HCT116 (cell line): ENCODE measurements around the gene SUSD3. TPM values are rescaled to one million over a fixed set of nuclear protein-coding genes. Genes with fewer than 3 reads are reported as not detected.
A peak's percentile ranks its signal among the peaks of the same experiment; 100 is the strongest.

Experiments
- ATAC-seq: fragments of 200-7000 bp; cut with Tn5 transposase; 2 replicates; pipeline ENCODE4 v1.9.1; 2020; ENCODE audit warnings: mild to moderate bottlenecking, moderate library complexity
- BruUV-seq: library from RNA; stranded (reverse); fragments of 400-500 nt; replicated peaks from 2 replicates; lab custom pipeline; 2021; lab: Mats Ljungman, UMichigan
- CTCF ChIA-PET: fragments of 300-600 bp; sonication (Branson Sonifier 250); formaldehyde crosslinking; loops from one replicate; lab custom pipeline; 2021; ENCODE audit warnings: antibody characterized with exemption; lab: Charles Lee
- POLR2A ChIA-PET: fragments of 300-600, 350-600 bp; sonication (Branson Sonifier 250); formaldehyde crosslinking; loops from one replicate; lab custom pipeline; 2021; ENCODE audit warnings: antibody characterized with exemption; lab: Charles Lee
- RAD21 ChIA-PET, 2 experiments: fragments of 300-600 bp; sonication (Branson Sonifier 250); formaldehyde crosslinking; loops; one replicate each; lab custom pipeline; 2023; ENCODE audit warnings: low total read pairs in 2 of 2; ENCODE audit not compliant: uncharacterized antibody in 2 of 2, unreplicated experiment in 2 of 2, low non-redundant PET in 1 of 2; lab: Charles Lee
- DNase-seq: peaks from one replicate; pipeline ENCODE4 v3.0.0-alpha.2; 2010; ENCODE audit warnings: low read depth, low spot score
- H2AFZ ChIP-seq: fragments of 200-600 bp; shearing (Covaris generic), sonication (generic); 2 replicates; pipeline ENCODE4 v1.6.1; 2017; ENCODE audit warnings: low read depth, mixed run types, mixed read lengths, antibody characterized with exemption, low read length; ENCODE audit not compliant: poor library complexity, severe bottlenecking
- H3K27ac ChIP-seq: 2 replicates; pipeline ENCODE4 v1.5.1; 2012; ENCODE audit warnings: low read depth, low read length
- H3K27me3 ChIP-seq: fragments of 200-600 bp; sonication (generic); 2 replicates; pipeline ENCODE4 v1.6.1; 2016; ENCODE audit warnings: mixed run types, low read length, mixed read lengths; ENCODE audit not compliant: insufficient read depth
- H3K36me3 ChIP-seq, 2 experiments: fragments of 200-500 bp in 1 of 2; fragments of 200-600 bp in 1 of 2; sonication (Bioruptor generic) in 1 of 2; sonication (generic) in 1 of 2; 2 replicates each; pipeline versions ENCODE4 v1.5.1 to v1.6.1; 2014 to 2016; ENCODE audit warnings: low read length in 2 of 2, inconsistent platforms in 1 of 2, mixed read lengths in 1 of 2, mixed run types in 1 of 2; ENCODE audit not compliant: insufficient read depth in 2 of 2, control insufficient read depth in 1 of 2
- H3K4me1 ChIP-seq, 2 experiments: fragments of 200-600 bp in 1 of 2; sonication (generic) in 1 of 2; 2 replicates each; pipeline versions ENCODE4 v1.5.1 to v1.6.1; 2012 to 2017; ENCODE audit warnings: low read length in 2 of 2, inconsistent platforms in 1 of 2, mild to moderate bottlenecking in 1 of 2, mixed read lengths in 1 of 2, mixed run types in 1 of 2, moderate library complexity in 1 of 2; ENCODE audit not compliant: insufficient read depth in 2 of 2, control insufficient read depth in 1 of 2
- H3K4me2 ChIP-seq: fragments of 200-600 bp; sonication (generic); 2 replicates; pipeline ENCODE4 v1.6.1; 2017; ENCODE audit warnings: mixed run types, low read length, mixed read lengths
- H3K4me3 ChIP-seq, 2 experiments: fragments of 200-600 bp in 1 of 2; sonication (generic) in 1 of 2; replicated peaks in 1 of 2; 2 replicates each; pipeline ENCODE4 v1.5.1; 2011 to 2016; ENCODE audit warnings: low read length in 2 of 2, control low read depth in 1 of 2, low read depth in 1 of 2, mild to moderate bottlenecking in 1 of 2, mixed read lengths in 1 of 2, mixed run types in 1 of 2
- H3K79me2 ChIP-seq: fragments of 200-600 bp; sonication (generic); 2 replicates; pipeline ENCODE4 v1.6.1; 2017; ENCODE audit warnings: mild to moderate bottlenecking, mixed run types, low read length, moderate library complexity, mixed read lengths; ENCODE audit not compliant: insufficient read depth
- H3K9ac ChIP-seq: fragments of 200-600 bp; sonication (generic); 2 replicates; pipeline ENCODE4 v1.6.1; 2016; ENCODE audit warnings: low read length, mixed read lengths
- H3K9me2 ChIP-seq: fragments of 200-600 bp; sonication (generic), shearing (Covaris generic); 2 replicates; pipeline ENCODE4 v1.6.1; 2017; ENCODE audit warnings: mixed run types, mild to moderate bottlenecking, moderate library complexity; ENCODE audit not compliant: insufficient read depth
- H3K9me3 ChIP-seq, 2 experiments: fragments of 200-500 bp in 1 of 2; fragments of 200-600 bp in 1 of 2; sonication (Bioruptor generic) in 1 of 2; sonication (generic) in 1 of 2; 2 replicates each; pipeline ENCODE4 v1.6.1; 2014 to 2017; ENCODE audit warnings: low read length in 2 of 2, mixed read lengths in 2 of 2, inconsistent platforms in 1 of 2, low read depth in 1 of 2, mild to moderate bottlenecking in 1 of 2, mixed run types in 1 of 2, moderate library complexity in 1 of 2; ENCODE audit not compliant: control insufficient read depth in 1 of 2, insufficient read depth in 1 of 2
- H4K20me1 ChIP-seq: fragments of 200-600 bp; sonication (generic), shearing (Covaris generic); 2 replicates; pipeline ENCODE4 v1.6.1; 2017; ENCODE audit warnings: mixed run types, mild to moderate bottlenecking, moderate library complexity; ENCODE audit not compliant: insufficient read depth
- CEBPB ChIP-seq: IDR thresholded peaks from 2 replicates; pipeline ENCODE4 v1.6.1; 2012; ENCODE audit warnings: low read depth
- CTCF ChIP-seq, 3 experiments: fragments of 200-600 bp in 1 of 3; sonication (generic) in 1 of 3; IDR thresholded peaks in 2 of 3; conservative IDR thresholded peaks in 1 of 3; 2 replicates each; pipeline ENCODE4 v1.5.1; 2012 to 2017; ENCODE audit warnings: low read depth in 2 of 3, low read length in 2 of 3, antibody characterized with exemption in 1 of 3, borderline replicate concordance in 1 of 3, control low read depth in 1 of 3, mild to moderate bottlenecking in 1 of 3, mixed read lengths in 1 of 3, mixed run types in 1 of 3, moderate library complexity in 1 of 3; ENCODE audit not compliant: insufficient read depth in 1 of 3
- EGR1 ChIP-seq: IDR thresholded peaks from 2 replicates; pipeline ENCODE4 v1.6.1; 2012; ENCODE audit warnings: low read depth
- EZH2 ChIP-seq: fragments of 200-600 bp; sonication (generic); IDR thresholded peaks from 2 replicates; pipeline ENCODE4 v1.6.1; 2017; ENCODE audit warnings: antibody characterized with exemption, mixed run types
- EZH2phosphoT487 ChIP-seq: fragments of 200-600 bp; IDR thresholded peaks from 2 replicates; pipeline ENCODE4 v1.6.1; 2018; ENCODE audit warnings: antibody characterized with exemption, borderline replicate concordance
- FOSL1 ChIP-seq: IDR thresholded peaks from 2 replicates; pipeline ENCODE4 v1.6.1; 2012; ENCODE audit warnings: low read depth
- JUND ChIP-seq: IDR thresholded peaks from 2 replicates; pipeline ENCODE4 v1.6.1; 2012
- POLR2AphosphoS5 ChIP-seq: IDR thresholded peaks from 2 replicates; pipeline ENCODE4 v1.6.1; 2011; ENCODE audit warnings: mild to moderate bottlenecking, low read depth, low read length, moderate library complexity
- SIN3A ChIP-seq: IDR thresholded peaks from 2 replicates; pipeline ENCODE4 v1.6.1; 2012; ENCODE audit warnings: low read depth
- SP1 ChIP-seq: IDR thresholded peaks from 2 replicates; pipeline ENCODE4 v1.6.1; 2012; ENCODE audit warnings: low read depth
- SRF ChIP-seq: IDR thresholded peaks from 2 replicates; pipeline ENCODE4 v1.6.1; 2012; ENCODE audit warnings: low read depth
- YY1 ChIP-seq: IDR thresholded peaks from 2 replicates; pipeline ENCODE4 v1.6.1; 2011; ENCODE audit warnings: low read length, low read depth, moderate library complexity, mild to moderate bottlenecking; ENCODE audit not compliant: insufficient replicate concordance; ENCODE audit errors: extremely low read depth
- ZBTB33 ChIP-seq: IDR thresholded peaks from 2 replicates; pipeline ENCODE4 v1.6.1; 2011; ENCODE audit warnings: mild to moderate bottlenecking, low read length, moderate library complexity; ENCODE audit not compliant: insufficient replicate concordance; ENCODE audit errors: extremely low read depth
- ZNF274 ChIP-seq: fragments of 200-500 bp; sonication (Bioruptor generic); IDR thresholded peaks from 2 replicates; pipeline ENCODE4 v1.6.1; 2014; ENCODE audit warnings: mild to moderate bottlenecking, low read depth, low read length, inconsistent platforms
- intact Hi-C: fragments of 100-400 bp; cut with micrococcal nuclease; formaldehyde crosslinking; loops from 2 replicates; pipeline ENCODE4 v1.10.0; 2022
- total RNA-seq: library from RNA; stranded (reverse); gene quantifications from one replicate; pipeline ENCODE4 v1.2.1, GENCODE V29; 2021; ENCODE audit not compliant: unreplicated experiment

Gene SUSD3
- total RNA-seq, 1 experiment from 2014 or later: 11.3 TPM

- no peaks in the 10 kb centered on the region for H3K27me3 ChIP-seq
- ChIA-PET POLR2A (no interaction called here), CTCF (no interaction called here), RAD21 (no interaction called here)
- peaks cover 0 to 13% of the 10 kb centered on the region in 2 experiments; a peak in 1 of 4 replicates for H3K9me3 ChIP-seq
- intact Hi-C loops: no loop called here
- no peaks in the 10 kb centered on the region for H3K9me2 ChIP-seq
- H2AFZ ChIP-seq: no peak overlapping the region
- H4K20me1 ChIP-seq: no peaks in the 10 kb centered on the region
- TF ChIP-seq YY1 (peak; percentile 22), EZH2 (no peak), ZNF274 (no peak), CEBPB (no peak), EZH2phosphoT487 (no peak), POLR2AphosphoS5 (no peak)
- BruUV-seq: no TSS peak
- H3K36me3 ChIP-seq: peaks cover 0 to 8% of the 10 kb centered on the region in 2 experiments; a peak in 2 of 4 replicates
- no peaks in the 10 kb centered on the region; a peak in 1 of 4 replicates for H3K4me1 ChIP-seq
- ATAC-seq (no peak), DNase-seq (no peak)
- H3K4me3 ChIP-seq: no peak overlapping the region
- no peak overlapping the region for H3K9ac ChIP-seq
- no peak overlapping the region for H3K4me2 ChIP-seq
- H3K27ac ChIP-seq: no peak overlapping the region
- H3K79me2 ChIP-seq: no peaks in the 10 kb centered on the region
Observed at GRCh38 chr9:93085676-93086075, 27.2 kb downstream of the SUSD3 start.

GRCh38 chr9:93086447-93087224, 28.1 kb downstream of the SUSD3 start:
- H3K27ac ChIP-seq: no peak overlapping the region
- ATAC-seq: no peak
- POLR2A ChIA-PET: no interaction called here
- no peak overlapping the region for H3K4me3 ChIP-seq
- no peak overlapping the region for H3K4me2 ChIP-seq
- H3K9me3 ChIP-seq: peaks cover 0 to 21% of the 10 kb centered on the region in 2 experiments; a peak in 2 of 4 replicates
- CTCF ChIA-PET: no interaction called here
- no peak overlapping the region for H3K9ac ChIP-seq
- no TSS peak for BruUV-seq
- no peak for DNase-seq
- peaks cover 0 to 8% of the 10 kb centered on the region in 2 experiments; a peak in 2 of 4 replicates for H3K36me3 ChIP-seq
- H3K4me1 ChIP-seq: peaks cover 2 to 9% of the 10 kb centered on the region in 2 experiments; a peak in 3 of 4 replicates
- intact Hi-C loops: no loop called here
- no peak overlapping the region for H2AFZ ChIP-seq
- RAD21 ChIA-PET: no interaction called here
- H3K27me3 ChIP-seq: no peaks in the 10 kb centered on the region
- TF ChIP-seq POLR2AphosphoS5: no peak
- TF ChIP-seq SRF: no peak
- no peak for TF ChIP-seq ZNF274
- TF ChIP-seq FOSL1: no peak
- no peak for TF ChIP-seq SP1
- no peak for TF ChIP-seq SIN3A
- no peak for TF ChIP-seq EZH2phosphoT487
- TF ChIP-seq ZBTB33: no peak
- no peak for TF ChIP-seq EZH2
- TF ChIP-seq EGR1: no peak
- TF ChIP-seq CTCF (IDR thresholded peaks at IDR 0.05 in 2 of 3, conservative IDR thresholded peaks at IDR 0.05 in 1 of 3; ENCODE audit: borderline replicate concordance in 1 of 3, insufficient read depth in 1 of 3, low read depth in 2 of 3, low read length in 2 of 3): no peak
- TF ChIP-seq JUND: no peak
- no peaks in the 10 kb centered on the region for H3K9me2 ChIP-seq
- H3K79me2 ChIP-seq: no peaks in the 10 kb centered on the region
- H4K20me1 ChIP-seq: no peaks in the 10 kb centered on the region
